ENCODE measurements around the gene BICD1.

The BICD1 gene

GRCh38 chr12:32211066-32211899 lies 104.6 kb downstream of the BICD1 start:
- DNase-seq (ENCODE audit: low read depth in 1 of 2, low spot score in 1 of 2) = no peak
- no peak overlapping the region for H3K4me3 ChIP-seq (replicated peaks; ENCODE audit: insufficient read depth, low read length)
- no peak for TF ChIP-seq SPI1 (IDR thresholded peaks at IDR 0.05; ENCODE audit: borderline replicate concordance, low read depth)
- no peak for TF ChIP-seq CTCF (IDR thresholded peaks at IDR 0.05; ENCODE audit: insufficient read depth, low read length)
- no peak for TF ChIP-seq POLR2AphosphoS5 (IDR thresholded peaks at IDR 0.05; ENCODE audit: low read depth)
- TF ChIP-seq REST (IDR thresholded peaks at IDR 0.05; ENCODE audit: insufficient replicate concordance, low read depth) = no peak
- no peak for TF ChIP-seq GABPA (IDR thresholded peaks at IDR 0.05; ENCODE audit: low read depth)
- H3K27ac ChIP-seq (replicated peaks) = no peak overlapping the region
- H3K27me3 ChIP-seq (ENCODE audit: insufficient read depth, poor library complexity, severe bottlenecking) = no peaks in the 10 kb centered on the region

GRCh38 chr12:32211900-32212156 lies 105.2 kb downstream of the BICD1 start:
- Histone ChIP-seq H3K4me3 (replicated peaks; ENCODE audit: insufficient read depth, low read length) (no peak overlapping the region), H3K27me3 (ENCODE audit: insufficient read depth, poor library complexity, severe bottlenecking) (no peaks in the 10 kb centered on the region), H3K27ac (replicated peaks) (no peak overlapping the region)
- DNase-seq (ENCODE audit: low read depth in 1 of 2, low spot score in 1 of 2) = no peak
- TF ChIP-seq SPI1 (IDR thresholded peaks at IDR 0.05; ENCODE audit: borderline replicate concordance, low read depth) (no peak), REST (IDR thresholded peaks at IDR 0.05; ENCODE audit: insufficient replicate concordance, low read depth) (no peak), POLR2AphosphoS5 (IDR thresholded peaks at IDR 0.05; ENCODE audit: low read depth) (no peak), GABPA (IDR thresholded peaks at IDR 0.05; ENCODE audit: low read depth) (no peak), CTCF (IDR thresholded peaks at IDR 0.05; ENCODE audit: insufficient read depth, low read length) (no peak)

GRCh38 chr12:32214723-32215122 lies 108.1 kb downstream of the BICD1 start:
- H3K27ac ChIP-seq (replicated peaks) = no peak overlapping the region
- no peak for TF ChIP-seq GABPA (IDR thresholded peaks at IDR 0.05; ENCODE audit: low read depth)
- TF ChIP-seq CTCF (IDR thresholded peaks at IDR 0.05; ENCODE audit: insufficient read depth, low read length) = no peak
- TF ChIP-seq POLR2AphosphoS5 (IDR thresholded peaks at IDR 0.05; ENCODE audit: low read depth) = no peak
- no peak for TF ChIP-seq SPI1 (IDR thresholded peaks at IDR 0.05; ENCODE audit: borderline replicate concordance, low read depth)
- TF ChIP-seq REST (IDR thresholded peaks at IDR 0.05; ENCODE audit: insufficient replicate concordance, low read depth) = no peak
- DNase-seq (ENCODE audit: low read depth in 1 of 2, low spot score in 1 of 2) = no peak
- no peak overlapping the region for H3K4me3 ChIP-seq (replicated peaks; ENCODE audit: insufficient read depth, low read length)
- no peaks in the 10 kb centered on the region for H3K27me3 ChIP-seq (ENCODE audit: insufficient read depth, poor library complexity, severe bottlenecking)

Data from HL-60 (cell line).